COLO829 (cell line): ENCODE measurements around the gene SMAD3.

Source experiments
- DNase-seq: peaks from one replicate; pipeline ENCODE4 v3.0.0; 2012; ENCODE audit warnings: low spot score

Gene SMAD3

DNA sequence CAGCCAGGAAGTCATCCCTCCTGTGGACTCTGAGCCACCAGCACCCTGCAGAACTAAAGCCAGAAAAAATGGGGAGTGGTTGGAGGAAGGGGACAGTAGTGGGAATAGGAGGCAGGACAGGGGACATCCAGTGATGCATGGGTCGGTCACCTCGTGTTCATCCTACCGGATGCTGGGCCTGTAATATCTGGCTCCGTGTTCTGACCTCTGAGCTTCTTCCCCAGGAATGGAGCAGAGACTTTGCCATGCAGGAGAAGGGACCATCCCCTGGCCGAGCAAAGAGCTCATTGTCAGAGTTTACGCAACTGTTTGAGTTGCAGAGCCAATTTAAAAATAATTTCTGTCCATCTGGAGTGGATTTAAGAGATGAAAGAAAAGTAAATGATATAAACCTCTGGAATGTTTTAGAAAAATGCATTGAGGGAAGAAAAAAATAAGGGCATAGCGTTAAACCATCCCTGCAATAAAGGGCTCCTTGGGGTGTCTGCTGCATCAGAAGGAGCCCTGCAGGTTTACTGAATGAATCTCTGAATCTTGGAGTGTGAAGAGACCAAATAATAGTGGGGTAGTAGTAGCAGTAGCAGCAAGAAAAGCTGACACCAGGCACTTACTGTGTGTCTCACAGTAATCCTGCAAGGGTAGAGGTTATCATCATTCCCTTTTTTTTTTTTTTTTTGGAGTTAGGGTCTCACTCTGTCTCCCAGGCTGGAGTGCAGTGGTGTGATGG lies 118.2 kb downstream of the SMAD3 start:
- no peak for DNase-seq

DNA sequence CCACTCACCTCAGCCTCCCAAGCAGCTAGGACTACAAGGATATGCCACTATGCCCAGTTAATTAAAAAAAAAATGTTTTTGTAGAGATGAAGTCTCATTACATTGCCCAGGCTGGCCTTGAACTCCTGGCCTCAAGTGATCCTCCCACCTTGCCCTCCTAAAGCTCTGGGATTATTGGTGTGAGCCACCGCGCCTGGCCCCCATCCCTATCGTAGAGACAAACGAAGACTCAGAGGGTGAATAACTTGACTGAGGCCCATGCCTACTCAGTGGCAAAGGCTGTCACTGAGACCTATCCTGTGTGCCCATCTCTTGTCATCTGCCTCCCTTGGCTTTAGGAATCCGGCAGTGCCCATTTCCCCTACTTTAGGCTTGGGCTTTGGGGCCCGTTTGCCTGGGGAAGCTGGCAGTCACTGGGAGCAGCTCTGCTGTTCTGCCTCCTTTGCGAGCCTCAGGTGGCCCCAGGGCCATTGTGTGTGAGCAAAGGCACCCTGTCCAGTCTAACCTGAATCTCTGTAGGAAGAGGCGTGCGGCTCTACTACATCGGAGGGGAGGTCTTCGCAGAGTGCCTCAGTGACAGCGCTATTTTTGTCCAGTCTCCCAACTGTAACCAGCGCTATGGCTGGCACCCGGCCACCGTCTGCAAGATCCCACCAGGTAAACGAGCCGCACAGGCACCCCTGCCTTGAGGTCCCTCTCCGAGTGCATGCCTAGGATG lies 119.0 kb downstream of the SMAD3 start:
- DNase-seq, result no peak

DNA sequence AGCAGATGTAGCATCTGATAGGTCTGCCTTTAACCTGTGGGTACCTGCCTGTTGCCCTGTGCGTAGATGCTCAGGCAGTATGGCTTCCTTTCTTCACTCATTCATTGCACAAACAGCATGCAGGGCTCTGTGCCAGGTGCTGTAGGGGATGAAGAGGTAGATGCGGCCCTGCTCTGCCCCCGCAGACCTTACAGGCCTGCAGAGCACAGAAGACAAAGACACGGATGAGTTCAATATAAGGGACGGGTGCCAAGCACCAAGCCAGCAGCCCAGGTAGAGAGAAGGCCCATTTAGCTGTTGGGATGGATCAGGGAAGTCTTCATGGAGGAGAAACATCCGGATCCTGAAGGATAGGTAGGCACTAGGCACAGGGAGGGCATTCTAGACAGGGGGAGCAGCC lies 119.6 kb downstream of the SMAD3 start:
- no peak for DNase-seq

DNA sequence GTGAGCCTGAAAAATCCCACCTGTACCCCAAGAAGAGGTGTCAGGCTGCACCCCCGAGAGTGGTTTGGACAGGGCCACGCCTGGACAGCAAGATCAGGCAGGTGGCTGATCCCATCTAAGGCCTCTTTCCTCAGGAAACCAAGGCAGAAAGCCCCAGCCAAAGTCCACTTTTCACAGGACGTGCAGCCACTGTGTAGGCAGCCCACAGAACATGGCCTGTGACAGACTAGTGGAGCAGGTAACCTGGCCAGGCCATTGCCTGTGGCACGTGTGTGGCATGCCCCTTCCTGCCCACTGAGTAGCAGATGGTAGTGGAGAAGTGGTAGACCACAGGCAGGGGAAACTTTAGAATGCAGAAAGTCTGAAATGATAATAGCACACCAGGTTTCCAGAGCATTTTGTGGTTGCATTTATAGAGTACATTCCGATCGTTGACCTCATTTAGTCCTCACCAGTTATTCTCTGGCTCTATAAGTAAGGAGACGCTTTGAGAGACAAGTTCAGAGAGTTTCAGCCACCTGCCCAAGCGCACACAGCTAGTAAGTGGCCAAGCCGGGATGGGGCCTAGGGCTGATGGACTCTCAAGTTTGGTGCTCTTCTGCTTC lies 120.3 kb downstream of the SMAD3 start:
- no peak for DNase-seq

DNA sequence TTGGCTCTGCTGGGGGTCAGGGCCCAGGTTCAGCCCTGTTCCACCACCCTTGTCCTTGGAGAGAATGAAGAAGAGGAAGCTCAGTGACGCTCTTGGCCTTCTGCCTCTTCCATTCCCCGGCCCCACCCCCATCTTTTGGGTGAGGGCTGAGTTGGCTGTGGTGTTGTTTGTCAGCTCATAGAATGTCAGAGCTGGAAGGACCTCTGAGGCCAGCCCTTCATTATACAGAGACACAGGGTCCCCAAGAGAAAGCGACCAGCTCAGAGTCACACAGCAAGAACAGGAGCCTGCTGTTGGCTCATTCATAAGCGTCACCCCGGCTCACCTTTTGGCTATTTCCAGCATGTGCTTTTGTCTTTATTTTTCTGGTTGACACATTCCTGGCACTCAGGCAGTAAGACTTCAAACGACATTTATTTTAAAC lies 120.8 kb downstream of the SMAD3 start:
- no peak for DNase-seq

DNA sequence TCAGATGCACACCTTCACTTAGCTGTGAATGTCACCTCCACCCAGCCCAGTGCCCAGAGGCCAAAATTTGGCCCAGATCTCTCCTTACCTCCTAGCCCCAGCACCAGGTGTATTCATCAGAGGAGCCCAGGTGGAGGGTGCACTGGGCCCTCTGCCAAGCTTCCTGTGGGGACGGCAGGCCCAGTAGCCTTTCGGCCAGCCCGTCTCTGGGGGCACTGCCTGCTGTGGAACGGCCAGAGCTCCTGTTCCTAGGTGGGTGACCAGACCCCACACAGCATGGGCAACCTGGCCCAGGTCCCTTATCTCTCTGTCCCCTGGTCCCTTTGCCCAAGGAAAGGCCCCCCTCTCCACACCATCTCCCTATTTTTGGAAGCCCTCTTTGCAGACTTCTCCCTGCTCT lies 121.3 kb downstream of the SMAD3 start:
- DNase-seq, result no peak

DNA sequence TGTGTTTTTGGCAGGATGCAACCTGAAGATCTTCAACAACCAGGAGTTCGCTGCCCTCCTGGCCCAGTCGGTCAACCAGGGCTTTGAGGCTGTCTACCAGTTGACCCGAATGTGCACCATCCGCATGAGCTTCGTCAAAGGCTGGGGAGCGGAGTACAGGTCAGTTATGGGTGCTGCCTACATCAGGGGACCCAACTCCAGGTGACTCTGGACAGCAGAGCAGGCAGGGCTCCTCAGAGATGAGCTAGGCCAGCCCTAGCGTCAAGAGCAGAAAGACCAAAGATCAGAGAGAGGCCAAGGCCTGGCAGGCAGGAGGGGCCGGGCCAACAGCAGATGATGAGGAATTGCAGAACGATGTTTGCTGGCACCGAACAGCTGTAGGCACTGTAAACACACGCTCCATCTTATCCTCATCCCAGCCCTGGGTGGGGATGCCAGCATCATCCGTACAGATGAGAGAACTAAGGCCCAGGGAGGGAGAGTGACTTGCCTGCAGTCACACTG lies 122.0 kb downstream of the SMAD3 start:
- DNase-seq, result no peak

DNA sequence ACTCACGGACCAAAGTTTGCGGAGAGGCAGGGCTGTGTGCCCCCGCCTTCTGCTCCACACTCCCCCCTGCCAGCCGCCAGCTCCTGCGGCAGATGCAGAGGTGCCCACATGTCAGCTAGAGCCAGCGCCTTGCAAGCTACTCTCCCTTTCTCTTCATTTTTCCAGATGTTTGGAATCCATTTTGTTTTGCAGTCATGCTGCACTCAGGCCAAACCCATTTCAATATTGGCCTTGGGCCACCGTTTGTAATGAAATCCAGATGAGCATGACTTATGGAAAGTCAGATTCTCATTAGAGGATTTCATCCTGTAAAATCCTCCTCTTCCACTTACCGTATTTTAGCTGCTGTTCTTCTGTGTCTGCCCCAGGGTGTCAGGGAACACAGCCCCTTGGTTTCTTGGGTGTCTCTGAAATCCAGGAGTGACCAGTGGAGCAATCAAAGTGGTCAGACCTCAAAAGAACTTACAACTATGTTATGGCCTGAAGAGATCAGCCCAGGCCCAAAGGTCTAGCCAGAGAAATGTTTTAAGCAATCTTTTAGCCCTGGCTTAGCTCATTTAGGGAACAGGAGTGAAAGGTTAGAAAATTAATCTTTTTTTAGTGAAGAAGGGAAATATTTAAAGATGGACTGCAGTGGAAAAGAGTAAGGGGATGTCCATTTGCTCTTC lies 123.3 kb downstream of the SMAD3 start:
- DNase-seq, result no peak

DNA sequence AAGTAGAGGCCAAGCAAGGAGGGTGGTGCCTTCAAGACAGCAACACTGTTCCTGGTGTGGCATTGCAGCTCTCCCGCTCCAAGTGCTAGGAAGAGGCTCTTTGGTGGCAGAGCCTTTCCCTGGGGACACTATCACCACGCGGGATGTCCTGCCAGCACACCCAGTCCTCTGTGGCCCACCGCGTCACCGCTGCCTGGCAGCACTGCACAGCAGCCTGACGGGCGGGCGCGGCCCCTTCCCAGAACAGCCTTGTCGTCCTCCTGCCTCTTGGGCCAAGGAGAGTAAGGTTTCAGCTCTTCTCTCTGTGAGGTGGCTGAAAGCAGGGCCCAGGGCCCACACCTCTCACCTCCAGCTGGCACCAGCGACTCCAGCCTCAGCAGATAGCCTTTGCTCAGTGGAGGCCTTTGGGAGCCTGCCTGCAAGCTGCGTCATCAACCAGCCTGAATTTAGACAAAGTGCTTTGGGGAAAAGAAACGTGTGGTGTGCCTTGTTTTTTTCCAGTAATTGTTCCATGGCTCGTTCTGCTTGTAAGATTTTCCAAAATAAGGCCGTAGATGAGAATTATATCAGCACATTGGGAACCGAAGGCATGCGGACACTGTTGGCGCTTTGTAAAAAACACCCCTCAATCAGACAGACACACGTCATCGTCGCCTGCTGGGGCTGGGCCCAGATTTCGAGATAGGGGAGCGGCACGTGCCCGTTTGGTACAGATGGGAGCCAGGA lies 124.1 kb downstream of the SMAD3 start:
- no peak for DNase-seq

DNA sequence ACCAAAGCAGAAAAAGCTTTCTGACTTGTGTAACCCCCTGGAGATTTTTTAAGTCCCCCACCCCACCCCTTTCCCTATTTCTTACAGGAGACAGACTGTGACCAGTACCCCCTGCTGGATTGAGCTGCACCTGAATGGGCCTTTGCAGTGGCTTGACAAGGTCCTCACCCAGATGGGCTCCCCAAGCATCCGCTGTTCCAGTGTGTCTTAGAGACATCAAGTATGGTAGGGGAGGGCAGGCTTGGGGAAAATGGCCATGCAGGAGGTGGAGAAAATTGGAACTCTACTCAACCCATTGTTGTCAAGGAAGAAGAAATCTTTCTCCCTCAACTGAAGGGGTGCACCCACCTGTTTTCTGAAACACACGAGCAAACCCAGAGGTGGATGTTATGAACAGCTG lies 124.9 kb downstream of the SMAD3 start:
- DNase-seq, result no peak

DNA sequence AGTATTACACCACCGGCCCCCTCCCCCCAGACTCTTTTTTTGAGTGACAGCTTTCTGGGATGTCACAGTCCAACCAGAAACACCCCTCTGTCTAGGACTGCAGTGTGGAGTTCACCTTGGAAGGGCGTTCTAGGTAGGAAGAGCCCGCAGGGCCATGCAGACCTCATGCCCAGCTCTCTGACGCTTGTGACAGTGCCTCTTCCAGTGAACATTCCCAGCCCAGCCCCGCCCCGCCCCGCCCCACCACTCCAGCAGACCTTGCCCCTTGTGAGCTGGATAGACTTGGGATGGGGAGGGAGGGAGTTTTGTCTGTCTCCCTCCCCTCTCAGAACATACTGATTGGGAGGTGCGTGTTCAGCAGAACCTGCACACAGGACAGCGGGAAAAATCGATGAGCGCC lies 125.4 kb downstream of the SMAD3 start:
- DNase-seq, result no peak

DNA sequence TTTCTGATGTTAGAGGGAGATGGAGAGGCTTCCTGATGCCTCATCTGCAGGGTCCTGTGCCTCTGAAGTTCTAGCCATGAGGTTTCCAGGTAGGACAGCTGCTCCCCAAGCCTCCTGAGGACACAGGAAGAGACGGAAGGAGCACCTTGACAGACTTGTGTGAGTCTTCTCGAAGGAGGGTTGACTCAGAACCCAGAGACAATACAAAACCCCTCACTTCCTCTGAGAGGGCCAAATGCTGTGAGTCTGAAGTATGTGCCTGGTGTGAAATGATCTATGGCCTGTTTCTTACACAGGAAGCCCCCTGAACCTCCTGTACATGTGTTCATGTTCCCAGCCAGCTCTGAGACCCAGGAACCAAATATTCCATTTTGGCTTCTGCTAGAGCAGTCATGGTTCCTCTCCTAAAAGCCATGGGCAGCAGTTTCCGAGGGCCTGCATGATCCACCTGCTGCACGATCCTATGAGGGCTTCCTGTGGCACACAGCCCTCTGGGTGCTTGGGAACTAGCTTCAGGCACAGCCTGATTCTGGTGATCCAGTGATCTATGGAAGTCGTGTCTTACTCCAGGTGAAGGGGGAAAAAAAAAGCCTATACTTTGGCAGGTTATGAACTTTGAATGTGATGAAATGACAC lies 126.9 kb downstream of the SMAD3 start:
- DNase-seq, result no peak

DNA sequence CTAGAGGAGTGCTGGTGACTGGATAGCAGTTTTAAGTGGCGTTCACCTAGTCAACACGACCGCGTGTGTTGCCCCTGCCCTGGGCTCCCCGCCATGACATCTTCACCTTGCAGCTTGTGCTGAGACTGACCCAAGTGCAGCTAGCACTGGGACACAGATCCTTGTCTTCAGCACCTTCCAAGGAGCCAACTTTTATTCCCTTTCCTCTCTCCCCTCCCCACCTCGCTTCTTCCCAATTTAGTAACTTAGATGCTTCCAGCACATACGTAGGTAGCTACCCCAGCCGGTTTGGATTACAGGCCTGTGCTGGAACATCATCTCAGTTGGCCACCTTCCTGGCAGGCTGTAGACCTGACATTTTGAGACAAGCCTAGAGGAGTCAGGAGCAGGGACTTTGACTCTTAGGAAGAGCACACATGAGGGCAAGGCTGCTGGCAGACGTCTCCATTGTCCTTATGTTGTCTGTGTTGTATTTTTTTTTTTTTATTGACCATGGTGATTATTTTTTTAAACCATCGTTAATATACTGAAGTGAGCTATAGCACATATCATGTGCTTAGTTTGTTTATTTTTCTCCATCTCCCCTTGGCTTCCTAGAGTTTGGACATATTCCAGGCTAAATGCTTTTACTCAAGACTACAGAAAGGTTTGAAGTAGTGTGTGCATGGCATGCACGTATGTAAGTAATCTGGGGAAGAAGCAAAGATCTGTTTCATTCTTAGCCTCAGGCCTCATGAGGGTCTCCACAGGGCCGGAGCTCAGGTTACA lies 128.0 kb downstream of the SMAD3 start:
- DNase-seq, result no peak

DNA sequence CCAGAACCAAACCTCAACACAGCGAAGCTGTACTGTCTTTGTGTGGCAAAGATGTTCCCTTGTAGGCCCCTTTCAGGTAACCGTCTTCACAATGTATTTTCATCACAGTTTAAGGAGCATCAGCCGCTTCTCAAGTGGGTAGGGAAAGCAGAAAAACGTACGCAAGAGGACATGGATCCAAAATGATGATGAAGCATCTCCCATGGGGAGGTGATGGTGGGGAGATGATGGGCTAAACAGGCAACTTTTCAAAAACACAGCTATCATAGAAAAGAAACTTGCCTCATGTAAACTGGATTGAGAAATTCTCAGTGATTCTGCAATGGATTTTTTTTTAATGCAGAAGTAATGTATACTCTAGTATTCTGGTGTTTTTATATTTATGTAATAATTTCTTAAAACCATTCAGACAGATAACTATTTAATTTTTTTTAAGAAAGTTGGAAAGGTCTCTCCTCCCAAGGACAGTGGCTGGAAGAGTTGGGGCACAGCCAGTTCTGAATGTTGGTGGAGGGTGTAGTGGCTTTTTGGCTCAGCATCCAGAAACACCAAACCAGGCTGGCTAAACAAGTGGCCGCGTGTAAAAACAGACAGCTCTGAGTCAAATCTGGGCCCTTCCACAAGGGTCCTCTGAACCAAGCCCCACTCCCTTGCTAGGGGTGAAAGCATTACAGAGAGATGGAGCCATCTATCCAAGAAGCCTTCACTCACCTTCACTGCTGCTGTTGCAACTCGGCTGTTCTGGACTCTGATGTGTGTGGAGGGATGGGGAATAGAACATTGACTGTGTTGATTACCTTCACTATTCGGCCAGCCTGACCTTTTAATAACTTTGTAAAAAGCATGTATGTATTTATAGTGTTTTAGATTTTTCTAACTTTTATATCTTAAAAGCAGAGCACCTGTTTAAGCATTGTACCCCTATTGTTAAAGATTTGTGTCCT lies 129.0 kb downstream of the SMAD3 start:
- DNase-seq, result no peak

DNA sequence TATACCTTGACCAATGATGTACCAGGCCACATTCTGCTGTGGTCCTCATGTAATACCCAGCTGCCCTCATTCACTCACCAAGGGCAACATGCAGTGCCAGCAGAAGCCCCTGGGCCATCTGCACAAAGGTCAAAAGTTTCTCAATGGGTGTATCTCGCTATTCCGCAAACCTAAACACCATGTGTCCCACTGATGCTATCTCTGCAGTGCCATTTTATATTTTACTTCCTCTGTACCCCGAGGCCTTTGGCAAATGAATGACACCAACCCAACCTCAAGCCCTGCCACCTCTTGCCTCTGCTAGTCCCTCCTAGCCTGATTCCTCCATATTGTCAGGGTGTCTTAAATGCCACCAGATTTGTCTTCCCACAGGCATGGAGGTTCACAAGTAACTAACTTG lies 129.9 kb downstream of the SMAD3 start:
- DNase-seq, result no peak

DNA sequence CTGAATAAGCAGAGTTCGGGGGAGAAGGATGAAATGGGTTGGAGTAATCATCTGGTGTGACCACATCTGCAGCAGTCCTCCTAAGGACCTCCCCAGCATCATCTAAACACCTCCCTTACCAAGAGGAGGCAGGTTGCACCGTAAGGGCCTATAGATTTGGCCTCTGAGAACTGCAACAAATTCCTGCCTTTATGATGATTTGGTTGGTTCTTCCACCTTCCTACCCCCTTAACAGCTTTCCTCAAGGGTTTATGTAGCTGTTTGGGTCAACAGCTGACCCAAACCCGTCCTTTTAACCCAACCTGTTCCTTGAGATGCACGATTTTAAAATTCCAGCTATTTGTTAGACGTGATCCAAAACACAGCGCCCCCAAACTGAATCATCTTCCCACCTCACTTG lies 130.8 kb downstream of the SMAD3 start:
- no peak for DNase-seq

DNA sequence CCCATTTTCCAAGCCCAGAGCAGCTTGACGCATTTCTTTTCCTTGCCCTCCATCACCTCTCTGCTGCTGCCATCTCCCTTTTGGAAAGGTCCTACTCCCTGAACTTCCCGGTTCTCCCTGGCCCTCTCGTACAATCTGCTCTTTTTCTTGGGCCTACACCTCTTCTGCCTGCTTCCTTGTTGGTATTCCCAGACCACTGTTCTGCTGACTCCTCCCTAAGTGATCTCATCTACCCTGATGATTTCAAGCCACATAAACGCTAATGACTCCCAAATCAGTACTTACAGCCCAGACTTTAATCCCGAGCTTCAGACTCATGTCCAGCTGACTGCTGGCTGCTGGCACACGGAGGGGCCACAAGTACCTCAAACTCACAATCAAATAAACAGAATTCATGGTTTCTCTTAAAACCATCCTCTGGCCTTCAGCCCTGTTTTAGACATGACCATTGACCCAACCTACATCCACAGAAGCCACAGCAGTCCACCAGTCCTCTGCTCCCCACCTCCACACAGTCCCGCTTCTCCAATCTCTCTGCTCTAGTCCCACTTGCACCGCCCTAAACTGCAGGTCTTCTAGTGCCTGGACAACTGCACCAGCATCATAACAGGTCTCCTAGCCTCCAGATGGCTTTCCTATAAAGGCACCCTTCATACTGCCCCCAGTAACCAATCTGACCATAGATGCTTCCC lies 131.4 kb downstream of the SMAD3 start:
- DNase-seq, result no peak

DNA sequence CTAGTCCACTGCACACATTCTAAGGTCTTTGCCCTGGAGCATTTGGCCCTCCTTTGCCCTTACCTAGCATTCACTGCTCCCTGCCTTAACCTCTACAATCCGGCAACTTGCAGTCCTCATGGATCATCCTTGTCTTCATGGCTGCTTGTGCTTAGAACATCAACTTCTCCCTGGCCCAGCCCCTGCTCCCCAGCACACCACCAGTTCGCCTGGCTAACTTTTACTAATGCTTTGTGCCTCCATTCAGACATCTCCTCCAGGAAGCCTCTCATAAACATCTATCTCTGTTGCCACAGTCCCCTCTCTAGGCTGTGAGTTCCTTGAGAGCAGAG lies 131.9 kb downstream of the SMAD3 start:
- no peak for DNase-seq

DNA sequence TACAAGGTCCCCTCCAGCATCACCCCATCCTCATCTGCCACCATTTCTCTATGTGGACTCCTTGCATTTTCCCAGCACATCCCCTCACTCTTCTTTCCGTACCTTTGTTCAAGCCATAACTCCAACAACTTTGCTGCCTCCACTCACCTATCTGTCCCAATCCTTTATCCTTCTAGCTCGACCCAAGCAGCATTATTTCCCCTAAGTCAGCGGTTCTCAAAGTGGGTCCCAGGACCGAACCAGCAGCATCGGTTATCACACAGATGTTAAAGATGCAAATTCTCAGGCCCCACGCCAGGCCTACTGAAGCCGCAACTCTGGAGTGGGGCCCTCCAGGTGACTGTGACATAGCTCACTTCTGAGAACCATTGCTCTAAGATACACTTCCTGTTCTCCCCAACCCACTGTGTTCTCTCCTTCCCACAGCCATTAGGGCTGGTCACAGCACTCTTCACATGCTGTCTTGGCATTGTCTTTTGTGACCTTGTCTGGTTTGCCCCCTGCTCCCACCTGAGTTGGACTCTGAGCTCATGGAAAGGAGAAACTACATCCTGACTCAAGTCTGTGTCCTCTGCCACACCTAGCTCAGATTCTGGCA lies 132.9 kb downstream of the SMAD3 start:
- DNase-seq, result no peak
